Effector memory CD8-positive, alpha-beta T cell (primary cell): Measurements from ENCODE around the gene TSR3.
"Not testable (repeated sequence)": the region's sequence is repeated elsewhere in the genome, so short reads cannot be mapped to it uniquely, and the experiment has no call there.

ENCODE experiments used
- ATAC-seq: fragments of 150-1000 bp; cut with Tn5 transposase; replicated peaks from 2 replicates; pipeline ENCODE4 v1.10.0; 2021; ENCODE audit warnings: mild to moderate bottlenecking, moderate library complexity
- DNase-seq, 3 experiments: peaks; one replicate each; pipeline ENCODE4 v3.0.0; 2021
- H3K27ac Mint-ChIP-seq, 2 donors: one replicate each; pipeline ENCODE4 v1.8.0; 2022; ENCODE audit warnings: mild to moderate bottlenecking in 2 of 2, mixed read lengths in 2 of 2, moderate library complexity in 2 of 2
- H3K27me3 Mint-ChIP-seq, 2 donors: one replicate each; pipeline ENCODE4 v1.8.0; 2022; ENCODE audit warnings: mixed read lengths in 2 of 2
- H3K36me3 Mint-ChIP-seq: one replicate; pipeline ENCODE4 v1.8.0; 2022; ENCODE audit warnings: mild to moderate bottlenecking, moderate library complexity, mixed read lengths; ENCODE audit not compliant: insufficient read depth
- H3K4me1 Mint-ChIP-seq, 2 donors: one replicate each; pipeline ENCODE4 v1.8.0; 2022; ENCODE audit warnings: low read depth in 2 of 2, mixed read lengths in 2 of 2
- H3K4me3 Mint-ChIP-seq, 2 donors: one replicate each; pipeline ENCODE4 v1.8.0; 2022; ENCODE audit warnings: mild to moderate bottlenecking in 2 of 2, mixed read lengths in 2 of 2, moderate library complexity in 2 of 2
- H3K9me3 Mint-ChIP-seq, 2 donors: one replicate each; pipeline ENCODE4 v1.8.0; 2022; ENCODE audit warnings: mixed read lengths in 2 of 2

TSR3 gene

DNA sequence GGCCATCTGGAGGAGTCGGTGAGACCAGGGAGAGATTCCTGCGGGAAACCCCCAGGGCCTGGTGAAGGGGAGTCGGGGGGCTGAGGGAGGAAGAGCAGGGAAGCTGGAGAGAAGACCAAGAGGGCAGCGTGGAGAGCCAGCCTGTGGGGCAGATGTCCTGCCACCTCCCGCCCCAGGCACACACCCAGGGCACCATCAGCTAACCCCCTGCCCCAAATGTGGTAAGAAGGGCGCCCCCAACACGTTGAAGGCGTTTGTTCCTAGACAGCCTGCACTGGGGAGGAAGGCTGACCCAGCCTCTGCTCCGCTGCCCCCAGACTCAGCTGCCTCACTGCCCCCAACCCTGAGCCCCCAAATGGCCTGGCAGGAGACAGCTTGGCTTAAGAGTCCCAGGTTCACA is 16.9 kb downstream of the TSR3 start:
- Mint-ChIP-seq H3K36me3 (peaks cover 14% of the 10 kb centered on the region), H3K27ac (peak overlapping the region in 1 of 2 donors; percentile 67), H3K9me3 (no peaks in the 10 kb centered on the region), H3K4me1 (peaks cover 14 to 24% of the 10 kb centered on the region in 2 donors), H3K4me3 (peak overlapping the region; percentile 50 to 56), H3K27me3 (peaks cover 0 to 15% of the 10 kb centered on the region in 2 donors)
- ATAC-seq (no peak), DNase-seq (no peak)

DNA sequence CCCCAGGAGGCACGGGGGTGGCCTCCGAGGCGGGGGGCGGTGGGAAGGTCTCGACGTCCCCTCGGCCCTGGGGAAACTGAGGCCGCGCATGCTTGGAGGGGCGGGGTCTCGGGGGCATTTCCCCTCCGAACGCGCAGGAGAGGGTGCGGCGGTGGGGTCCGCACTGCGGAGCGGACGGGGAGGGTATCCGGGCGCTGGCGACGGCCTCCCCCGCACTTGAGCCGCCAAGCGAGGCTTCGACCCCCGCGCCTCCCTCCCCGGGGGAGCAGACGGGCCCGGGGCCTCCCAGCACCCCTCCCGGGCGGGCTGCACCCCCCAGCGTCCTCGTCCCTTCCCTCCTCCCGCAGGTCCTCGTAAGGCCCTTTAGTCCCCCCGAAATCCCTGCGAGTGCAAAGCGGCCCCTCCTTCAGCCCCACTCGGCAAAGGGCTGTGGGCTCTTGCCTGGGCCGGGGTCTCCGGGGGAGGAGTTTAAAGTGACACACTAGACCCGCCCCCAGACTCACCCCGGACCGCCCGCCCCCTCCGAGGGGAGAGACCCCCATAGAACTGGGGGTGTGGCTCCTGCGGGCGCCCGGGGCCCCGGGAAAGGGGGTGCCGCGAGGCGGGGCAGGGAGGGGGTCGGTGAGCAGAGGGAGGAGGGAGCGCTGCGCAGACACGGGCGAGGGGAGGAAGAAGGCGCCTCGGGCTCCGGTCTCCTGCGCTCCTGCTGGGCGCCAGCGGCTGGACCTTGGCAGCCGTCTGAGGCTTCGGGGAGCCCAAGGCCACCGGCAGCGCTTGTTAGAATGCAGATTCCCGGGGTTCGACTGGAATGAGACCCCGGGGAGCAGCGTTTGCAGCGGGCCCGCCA is 17.6 kb downstream of the TSR3 start:
- Mint-ChIP-seq H3K4me3 (peak overlapping the region; percentile 50 to 56), H3K4me1 (peaks cover 14 to 24% of the 10 kb centered on the region in 2 donors), H3K27me3 (peaks cover 0 to 15% of the 10 kb centered on the region in 2 donors), H3K36me3 (peaks cover 14% of the 10 kb centered on the region), H3K9me3 (no peaks in the 10 kb centered on the region), H3K27ac (peak overlapping the region in 1 of 2 donors; percentile 67)
- ATAC-seq (no peak), DNase-seq (no peak)

DNA sequence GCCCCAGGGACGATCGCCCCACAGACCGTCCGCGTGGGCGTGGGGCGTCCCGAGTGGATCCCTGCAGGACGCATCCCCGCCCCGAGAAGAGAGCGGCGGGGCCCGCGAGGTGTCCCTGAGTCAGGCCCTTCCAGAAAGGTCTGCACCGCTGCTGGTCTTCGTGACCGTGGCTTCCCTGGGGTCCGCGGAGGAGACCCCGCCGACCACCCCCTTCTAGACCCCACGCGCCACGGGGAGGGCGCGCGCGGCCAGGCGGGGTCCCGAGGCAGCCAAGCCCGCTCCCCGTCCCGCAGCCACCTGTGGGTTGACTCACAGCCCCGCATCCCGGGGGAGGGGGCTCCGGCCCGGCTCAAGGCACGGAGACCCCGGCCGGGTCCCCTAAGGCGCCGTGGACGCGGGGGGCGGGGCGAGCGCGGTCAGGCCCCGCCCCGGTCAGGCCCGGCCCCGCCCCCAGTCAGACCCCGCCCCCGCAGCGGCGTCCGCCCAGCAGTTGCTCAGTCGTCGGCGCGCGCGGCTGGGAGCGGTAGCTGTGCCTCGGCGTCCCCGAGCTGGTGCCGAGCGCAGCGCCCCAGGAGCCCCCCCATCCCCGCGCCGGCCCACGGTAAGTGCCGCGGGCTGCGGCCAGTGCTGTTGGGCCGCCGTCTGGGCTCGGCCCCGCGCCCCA is 18.4 kb downstream of the TSR3 start, which contains the start of gene BAIAP3:
TSS of gene BAIAP3 (plus strand) at position 497 of the 664 bp plus-strand sequence. CDS start 4,905 bp downstream, outside the sequence.
- peak within 1 kb of the TSS; percentile 83 to 88 for H3K4me3 Mint-ChIP-seq

DNA sequence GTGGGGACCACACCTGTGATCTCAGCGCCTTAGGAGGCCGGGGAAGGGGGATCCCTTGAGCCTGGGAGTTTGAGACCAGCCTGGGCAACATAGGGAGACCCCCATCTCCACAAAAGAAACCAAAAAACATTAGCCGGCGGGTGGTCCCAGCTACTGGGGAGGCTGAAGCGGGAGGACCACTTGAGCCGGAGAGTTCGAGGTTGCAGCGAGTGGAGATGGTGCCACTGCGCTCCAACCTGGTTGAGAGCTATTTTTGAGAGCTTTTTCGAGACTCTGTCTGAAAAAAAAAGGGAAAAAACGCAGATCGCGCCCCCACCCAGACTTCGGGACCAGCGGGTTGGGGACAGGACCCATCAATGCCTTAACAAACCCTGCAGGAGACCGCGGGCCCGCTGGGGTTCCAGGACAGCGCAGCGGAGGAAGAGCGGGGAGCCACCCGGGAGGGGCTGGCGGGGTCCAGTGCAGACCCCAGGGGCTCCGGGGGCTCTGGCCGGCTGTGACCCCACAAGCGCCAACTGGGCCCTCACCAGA is 19.0 kb downstream of the TSR3 start:
- Mint-ChIP-seq H3K36me3 (peaks cover 14% of the 10 kb centered on the region), H3K27me3 (peaks cover 0 to 15% of the 10 kb centered on the region in 2 donors), H3K4me3 (peak overlapping the region; percentile 83 to 88), H3K27ac (peak overlapping the region; percentile 92 to 94), H3K4me1 (peaks cover 14 to 24% of the 10 kb centered on the region in 2 donors), H3K9me3 (no peaks in the 10 kb centered on the region)
- no peak for ATAC-seq
- DNase-seq: no peak

More for the DNA sequence above, 18.4 kb downstream of the TSR3 start, which contains the start of gene BAIAP3:
- no peaks in the 10 kb centered on the region for H3K9me3 Mint-ChIP-seq
- DNase-seq (peak; percentile 42 to 51 (median 44)), ATAC-seq (peak; percentile 57)
- H3K27me3 Mint-ChIP-seq: peaks cover 0 to 15% of the 10 kb centered on the region in 2 donors
- H3K27ac Mint-ChIP-seq: peak within 1 kb of the TSS; percentile 92 to 94
- peaks cover 14 to 24% of the 10 kb centered on the region in 2 donors for H3K4me1 Mint-ChIP-seq
- peaks cover 14% of the 10 kb centered on the region for H3K36me3 Mint-ChIP-seq

DNA sequence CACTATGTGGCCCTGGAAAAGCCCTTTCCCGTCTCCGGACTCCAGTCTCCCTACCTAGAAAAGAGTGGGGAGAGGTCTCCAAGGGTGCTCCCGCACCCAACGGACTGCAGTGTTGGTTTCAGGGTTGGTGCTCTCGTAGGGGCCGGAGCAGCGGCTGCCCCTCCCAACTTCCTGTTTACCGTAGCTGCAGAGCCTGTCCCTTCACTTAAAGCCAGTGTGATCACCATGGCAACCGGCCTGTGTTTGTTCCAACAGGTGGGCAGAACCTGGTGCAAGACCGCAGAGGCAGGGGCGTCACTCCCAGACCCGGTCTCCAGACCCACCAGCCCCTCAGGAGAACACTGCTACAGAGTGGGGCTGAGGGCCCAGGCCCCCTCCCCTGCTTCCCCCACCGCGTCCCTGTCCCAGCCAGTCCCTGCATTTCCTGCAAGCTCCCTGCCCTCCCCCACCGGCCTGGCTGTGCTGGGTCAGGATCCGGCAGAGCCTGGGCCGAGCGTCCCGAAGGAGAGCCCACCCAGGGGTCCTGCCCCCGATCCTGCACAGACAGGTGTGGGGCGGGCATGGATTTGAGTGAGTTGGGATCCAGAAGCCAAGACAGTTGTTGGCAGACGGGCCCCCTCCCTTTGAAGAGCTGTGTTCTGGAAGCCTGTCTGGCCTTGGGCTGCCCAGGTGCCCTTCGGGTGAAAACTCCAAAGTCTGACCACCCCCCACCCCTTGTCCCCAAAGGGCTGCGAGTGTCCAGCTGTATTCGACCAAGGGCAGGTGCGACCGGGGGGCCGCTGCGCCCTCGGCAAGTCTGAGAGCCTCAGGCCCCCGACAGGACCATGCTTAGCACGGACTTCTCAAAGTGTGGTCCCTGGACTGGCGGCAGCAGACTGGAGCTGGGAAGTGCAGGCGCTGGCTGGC is 19.7 kb downstream of the TSR3 start:
- Mint-ChIP-seq H3K4me1 (peaks cover 14 to 24% of the 10 kb centered on the region in 2 donors), H3K27ac (peak overlapping the region; percentile 92 to 94), H3K27me3 (peaks cover 0 to 15% of the 10 kb centered on the region in 2 donors), H3K4me3 (peak overlapping the region; percentile 83 to 88), H3K9me3 (no peaks in the 10 kb centered on the region), H3K36me3 (peaks cover 14% of the 10 kb centered on the region)
- ATAC-seq (peak; percentile 74), DNase-seq (peak; percentile 70 to 76 (median 73))

DNA sequence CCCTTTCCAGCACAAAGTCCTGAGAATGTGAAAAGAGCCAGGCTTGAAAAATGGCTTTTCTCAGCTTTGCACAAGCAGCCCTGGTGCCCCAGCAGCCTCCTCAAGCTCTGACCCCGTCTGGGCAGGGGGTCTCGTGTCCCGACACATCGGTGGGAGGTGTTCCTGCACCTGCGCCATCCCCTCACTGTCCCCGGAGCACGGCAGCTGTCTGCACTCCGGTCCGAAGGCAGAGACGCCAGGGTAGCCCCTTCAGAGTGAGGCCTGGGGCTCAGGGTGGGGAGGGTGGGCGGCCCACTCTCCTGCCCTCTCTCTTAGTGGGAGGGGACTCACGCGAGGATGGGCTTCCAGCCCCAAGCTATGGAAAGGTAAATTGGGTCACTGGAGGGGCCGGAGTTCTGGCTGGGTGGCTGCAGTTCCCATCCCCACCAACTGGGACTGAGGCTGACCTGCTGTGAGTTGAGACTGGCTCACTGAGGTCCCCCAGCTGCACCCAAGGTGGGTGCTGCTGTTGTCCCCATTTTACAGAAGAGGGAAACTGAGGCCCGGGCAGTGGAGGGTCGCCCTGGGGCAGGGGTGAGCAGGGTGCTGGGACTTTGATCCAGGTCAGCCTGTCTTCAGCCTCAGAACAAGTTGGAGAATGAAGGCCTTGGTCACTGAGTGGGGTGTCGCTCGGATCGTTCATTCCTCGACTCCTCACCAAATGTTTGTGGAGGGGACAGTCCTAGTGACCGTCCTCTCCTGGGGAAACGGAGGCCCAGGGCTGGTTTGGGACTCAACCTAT is 20.6 kb downstream of the TSR3 start:
- ATAC-seq (no peak), DNase-seq (no peak)
- no peaks in the 10 kb centered on the region for H3K9me3 Mint-ChIP-seq
- peaks cover 0 to 15% of the 10 kb centered on the region in 2 donors for H3K27me3 Mint-ChIP-seq
- H3K4me3 Mint-ChIP-seq: peak overlapping the region; percentile 83 to 88
- peaks cover 14 to 24% of the 10 kb centered on the region in 2 donors for H3K4me1 Mint-ChIP-seq
- peak overlapping the region; percentile 92 to 94 for H3K27ac Mint-ChIP-seq
- peaks cover 18% of the 10 kb centered on the region for H3K36me3 Mint-ChIP-seq

DNA sequence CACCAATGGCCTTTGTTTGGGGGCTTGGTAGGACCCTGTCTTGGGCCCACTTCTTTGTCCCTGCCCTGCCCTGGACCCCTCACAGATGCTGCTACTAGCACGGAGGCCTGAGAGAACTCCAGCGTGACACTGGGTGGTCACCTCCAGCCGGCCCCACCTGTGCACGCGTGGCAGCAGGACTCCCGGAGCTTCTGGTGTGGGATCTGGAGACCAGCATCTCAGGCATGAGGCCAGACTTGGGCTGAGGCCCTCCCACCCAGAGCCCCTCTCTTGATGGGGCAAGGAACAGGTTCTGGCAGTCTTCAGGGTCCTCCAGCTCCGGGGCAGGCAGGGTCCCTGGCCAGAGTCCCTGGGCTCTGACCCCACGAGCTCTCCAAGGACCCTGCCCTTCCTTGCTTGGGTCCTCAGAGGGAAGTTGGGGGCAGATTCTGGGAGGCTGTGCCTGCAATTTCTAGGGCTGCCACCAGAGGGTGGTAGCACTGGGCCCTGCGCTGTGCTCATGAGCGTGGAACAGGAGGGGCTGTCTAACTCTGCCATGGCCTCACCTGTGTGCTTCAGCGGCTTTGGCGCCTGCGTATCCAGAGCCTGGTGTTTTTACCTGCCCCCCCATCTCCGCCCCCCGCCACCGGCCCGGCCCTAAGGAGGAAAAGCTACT is 21.3 kb downstream of the TSR3 start:
- no peak for ATAC-seq

DNA sequence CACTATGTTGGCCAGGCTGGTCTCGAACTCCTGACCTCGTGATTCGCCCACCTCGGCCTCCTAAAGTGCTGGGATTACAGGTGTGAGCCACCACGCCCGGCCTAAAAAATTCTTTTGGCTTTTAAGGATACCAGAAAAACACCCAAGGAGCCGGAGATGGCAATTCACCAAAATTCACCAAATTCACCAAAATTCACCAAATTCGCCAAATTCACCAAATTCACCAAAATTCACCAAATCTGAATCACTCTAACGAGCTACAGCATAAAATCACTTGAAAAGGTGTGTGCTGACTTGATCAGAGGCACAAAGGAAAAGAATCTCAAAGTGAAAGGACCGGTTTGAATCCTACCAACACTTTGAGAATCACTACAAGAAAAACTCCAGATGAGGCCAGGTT is 22.7 kb downstream of the TSR3 start:
- Mint-ChIP-seq H3K4me3 (peak overlapping the region in 1 of 2 donors; percentile 46), H3K27ac (peak overlapping the region in 1 of 2 donors; percentile 55), H3K36me3 (peaks cover 32% of the 10 kb centered on the region), H3K4me1 (peaks cover 14 to 17% of the 10 kb centered on the region in 2 donors)
- not testable (repeated sequence) for H3K27me3 Mint-ChIP-seq, DNase-seq, H3K9me3 Mint-ChIP-seq, ATAC-seq

More for the DNA sequence above, 21.3 kb downstream of the TSR3 start:
- no peak overlapping the region for H3K4me3 Mint-ChIP-seq
- H3K9me3 Mint-ChIP-seq: no peaks in the 10 kb centered on the region
- H3K36me3 Mint-ChIP-seq: peaks cover 22% of the 10 kb centered on the region
- peaks cover 0 to 15% of the 10 kb centered on the region in 2 donors for H3K27me3 Mint-ChIP-seq
- no peak overlapping the region for H3K27ac Mint-ChIP-seq
- DNase-seq: no peak
- H3K4me1 Mint-ChIP-seq: peaks cover 14 to 23% of the 10 kb centered on the region in 2 donors

DNA sequence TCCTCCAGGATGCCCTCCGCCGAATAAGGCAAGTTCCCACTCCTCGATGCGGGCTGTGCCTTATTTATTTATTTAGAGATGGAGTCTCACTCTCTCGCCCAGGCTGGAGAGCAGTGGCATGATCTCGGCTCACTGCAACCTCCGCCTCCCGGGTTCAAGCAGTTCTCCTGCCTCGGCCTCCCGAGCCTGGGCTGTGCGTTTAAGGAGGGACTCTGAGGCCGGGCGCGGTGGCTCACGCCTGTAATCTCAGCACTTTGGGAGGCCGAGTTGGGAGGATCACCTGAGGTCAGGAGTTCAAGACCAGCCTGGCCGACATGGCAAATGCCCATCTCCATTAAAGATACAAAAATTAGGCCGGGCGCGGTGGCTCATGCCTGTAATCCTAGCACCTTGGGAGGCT is 23.5 kb downstream of the TSR3 start:
- not testable (repeated sequence) for H3K27ac Mint-ChIP-seq, H3K9me3 Mint-ChIP-seq, DNase-seq, H3K27me3 Mint-ChIP-seq, ATAC-seq, H3K4me3 Mint-ChIP-seq
- Mint-ChIP-seq H3K4me1 (peaks cover 14 to 17% of the 10 kb centered on the region in 2 donors), H3K36me3 (peaks cover 40% of the 10 kb centered on the region)

DNA sequence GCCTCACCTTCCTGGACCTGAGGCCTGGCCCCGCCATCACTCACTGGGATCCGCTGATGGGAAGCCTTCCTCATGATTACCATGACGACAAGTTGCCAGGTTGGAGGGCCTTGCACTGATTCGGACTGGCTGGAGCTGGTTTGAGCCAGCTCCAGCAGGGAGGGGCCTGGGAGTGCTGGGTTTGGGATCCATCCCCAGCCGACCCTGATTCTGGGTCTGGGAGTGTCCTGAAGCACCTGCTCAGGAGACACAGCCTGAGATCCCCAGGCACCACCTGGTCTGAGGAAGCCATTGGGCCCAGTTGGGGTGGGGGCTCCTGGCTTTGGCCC is 24.1 kb downstream of the TSR3 start:
- H3K27me3 Mint-ChIP-seq: peaks cover 0 to 5% of the 10 kb centered on the region in 2 donors
- H3K27ac Mint-ChIP-seq: no peak overlapping the region
- no peaks in the 10 kb centered on the region for H3K9me3 Mint-ChIP-seq
- H3K36me3 Mint-ChIP-seq: peaks cover 45% of the 10 kb centered on the region
- H3K4me1 Mint-ChIP-seq: peaks cover 11 to 14% of the 10 kb centered on the region in 2 donors
- DNase-seq (no peak), ATAC-seq (no peak)
- H3K4me3 Mint-ChIP-seq: no peak overlapping the region

DNA sequence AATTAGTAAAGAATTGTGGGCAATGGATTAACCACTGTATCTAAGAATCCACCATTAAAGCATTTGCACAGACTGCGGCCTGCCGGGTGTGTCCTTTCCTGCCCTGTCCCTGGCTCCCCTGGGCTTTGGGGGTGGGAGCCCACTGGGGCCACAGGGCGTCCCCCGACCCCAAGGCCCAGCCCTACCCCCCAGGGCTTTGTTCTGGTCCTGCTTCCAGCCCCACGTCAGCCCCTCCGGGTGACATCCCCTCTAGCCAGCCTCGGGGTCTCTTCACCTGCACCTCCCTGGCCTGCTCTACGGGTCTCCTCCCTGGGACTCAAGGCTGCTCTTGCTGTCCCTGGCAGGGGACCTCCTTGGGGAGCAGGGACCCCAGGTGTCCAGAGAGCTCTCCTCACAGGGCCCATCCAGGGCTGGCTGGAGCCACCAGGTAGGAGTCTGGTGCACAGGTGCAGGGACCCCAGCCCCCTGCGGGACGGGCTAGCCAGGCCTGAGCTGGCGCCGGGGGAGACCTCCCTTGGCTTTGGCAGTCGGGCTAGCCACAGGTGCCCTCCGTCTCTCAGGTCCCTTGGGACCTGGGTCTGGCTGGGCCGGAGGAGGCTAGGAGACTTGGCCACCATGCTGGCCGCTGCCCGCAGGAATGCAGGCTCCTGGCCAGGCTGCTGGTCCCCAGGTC is 24.6 kb downstream of the TSR3 start:
- ATAC-seq (no peak), DNase-seq (no peak)
- no peak overlapping the region for H3K27ac Mint-ChIP-seq
- H3K4me3 Mint-ChIP-seq: no peak overlapping the region
- no peaks in the 10 kb centered on the region for H3K9me3 Mint-ChIP-seq
- peaks cover 0 to under 1% of the 10 kb centered on the region in 2 donors for H3K27me3 Mint-ChIP-seq
- H3K4me1 Mint-ChIP-seq: peaks cover 9 to 10% of the 10 kb centered on the region in 2 donors
- H3K36me3 Mint-ChIP-seq: peaks cover 50% of the 10 kb centered on the region
